ENCODE data around the gene GFER.
"Not testable (repeated sequence)": the region's sequence is repeated elsewhere in the genome, so short reads cannot be mapped to it uniquely, and the experiment has no call there.

GFER gene

DNA sequence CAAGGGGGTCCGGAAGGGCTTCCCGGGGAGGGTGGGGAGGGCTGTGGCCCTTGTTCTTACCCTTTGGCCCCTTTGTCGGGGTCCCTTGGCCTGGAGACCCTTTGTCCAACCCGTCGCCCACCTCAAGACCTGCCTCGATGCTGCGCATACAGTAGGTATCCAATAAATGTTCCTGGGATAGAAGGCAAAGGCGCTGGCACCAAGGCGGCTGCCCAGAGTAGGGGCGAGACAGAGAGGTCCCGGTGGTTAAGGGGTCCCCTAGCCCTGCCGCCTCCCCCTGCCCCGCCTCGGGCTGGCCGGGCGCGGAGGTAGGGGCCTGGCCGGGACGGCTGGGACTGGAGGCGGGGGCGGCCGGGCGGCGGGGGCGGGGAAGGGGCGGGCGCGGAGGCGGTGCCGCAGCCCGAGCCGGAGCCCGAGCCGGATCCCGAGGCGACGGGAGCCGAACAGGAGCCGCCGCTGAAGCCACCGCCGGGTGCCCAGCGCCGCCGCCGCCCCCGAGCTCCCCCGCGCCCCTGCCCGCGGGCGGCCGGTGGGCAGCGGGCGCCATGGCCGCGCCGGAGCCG is 42.5 kb downstream of the GFER start, which contains the start of gene NHERF2:
Gene NHERF2 (plus strand): TSS at position 442 of the 563 bp plus-strand sequence. CDS start 104 bp downstream, at position 546.
- no peak for DNase-seq (ENCODE audit: low read depth)

DNA sequence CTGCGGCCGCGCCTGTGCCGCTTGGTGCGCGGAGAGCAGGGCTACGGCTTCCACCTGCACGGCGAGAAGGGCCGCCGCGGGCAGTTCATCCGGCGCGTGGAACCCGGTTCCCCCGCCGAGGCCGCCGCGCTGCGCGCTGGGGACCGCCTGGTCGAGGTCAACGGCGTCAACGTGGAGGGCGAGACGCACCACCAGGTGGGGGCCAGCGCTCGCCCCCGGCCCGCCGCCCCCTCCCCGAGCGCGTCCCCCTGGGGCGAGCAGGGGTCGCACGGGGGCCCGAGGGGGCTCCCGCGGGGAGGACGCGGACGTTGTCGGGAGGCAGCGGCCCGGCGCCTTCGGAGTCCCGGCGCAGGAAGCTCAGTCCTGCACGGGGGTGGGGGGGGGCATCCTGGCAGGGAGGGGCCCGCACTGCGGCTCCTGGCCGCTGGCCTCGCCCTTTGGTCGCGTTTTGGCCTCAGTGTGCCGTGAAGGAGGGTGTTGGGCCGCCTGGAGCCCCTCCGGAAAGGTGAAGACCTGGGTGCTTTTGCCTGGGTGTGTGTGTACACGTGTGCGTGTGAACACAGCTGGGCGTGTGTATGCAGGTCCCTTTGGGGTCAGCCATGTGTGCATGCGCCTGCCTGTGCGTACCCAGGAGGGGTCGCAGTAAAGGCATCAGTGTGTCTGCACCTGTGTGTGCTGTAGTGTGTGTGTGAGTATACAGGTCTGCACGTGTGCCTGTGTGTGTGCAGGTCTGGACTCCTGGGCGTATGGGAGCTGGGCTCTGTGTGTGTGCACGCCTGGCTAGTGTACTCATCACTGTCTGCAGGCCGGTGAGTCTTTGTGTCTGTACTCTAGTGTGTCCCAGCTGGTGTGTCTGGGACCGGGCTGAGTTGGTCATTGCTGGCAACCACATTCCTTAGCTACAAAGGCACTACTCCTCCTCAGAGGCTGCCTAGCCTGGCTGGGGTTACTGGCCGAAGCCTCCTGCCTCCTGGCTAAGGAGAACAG is 43.3 kb downstream of the GFER start:
- DNase-seq (ENCODE audit: low read depth): no peak

DNA sequence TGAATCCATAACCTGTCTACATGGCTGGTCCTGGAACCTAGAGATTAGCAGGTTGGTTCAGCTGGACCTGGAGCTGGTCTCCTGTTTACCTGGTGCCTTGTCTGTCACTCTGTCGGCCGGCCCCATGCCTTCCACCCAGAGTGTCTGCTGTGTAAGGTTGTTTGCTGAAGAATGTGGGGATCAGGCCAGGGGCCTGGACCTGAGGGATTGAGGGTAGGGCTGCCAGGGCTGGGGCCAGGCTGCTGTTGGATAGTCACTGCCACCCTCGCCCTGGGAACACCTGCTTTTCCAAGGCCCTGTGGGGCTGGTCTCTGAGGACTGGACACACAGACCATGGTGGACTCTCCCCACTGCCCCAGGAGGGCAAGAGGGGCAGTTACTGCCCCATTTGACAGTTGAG is 44.2 kb downstream of the GFER start:
- no peak for DNase-seq (ENCODE audit: low read depth)

DNA sequence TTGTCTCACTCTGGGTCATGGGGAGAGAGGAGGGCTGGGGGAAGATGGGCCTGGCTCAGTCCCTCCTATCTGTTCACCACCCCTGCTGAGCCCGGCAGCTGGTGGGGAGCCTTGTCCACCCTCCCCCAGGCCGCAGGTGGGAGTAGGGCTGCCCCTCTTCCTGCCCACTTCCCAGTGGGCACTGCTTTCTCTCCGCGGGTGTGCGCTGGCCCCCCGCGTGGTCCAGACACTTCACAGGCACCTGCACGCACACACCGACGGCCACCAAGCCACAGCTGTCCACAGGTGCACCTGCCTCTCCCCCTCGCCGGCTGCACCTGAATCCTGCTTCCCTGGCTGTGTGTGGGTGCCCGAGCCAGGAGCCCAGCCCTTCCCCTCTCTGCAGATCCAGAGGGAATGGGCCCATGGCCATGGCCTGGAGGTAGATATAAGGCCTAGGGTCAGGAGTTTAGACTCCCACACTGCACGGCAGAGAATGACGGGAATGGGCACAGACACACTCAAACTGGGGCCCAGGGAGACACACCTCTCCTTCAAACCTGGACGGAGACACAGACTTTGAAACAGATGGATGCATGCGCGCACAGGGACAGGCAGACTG is 44.7 kb downstream of the GFER start:
- DNase-seq (ENCODE audit: low read depth): no peak

DNA sequence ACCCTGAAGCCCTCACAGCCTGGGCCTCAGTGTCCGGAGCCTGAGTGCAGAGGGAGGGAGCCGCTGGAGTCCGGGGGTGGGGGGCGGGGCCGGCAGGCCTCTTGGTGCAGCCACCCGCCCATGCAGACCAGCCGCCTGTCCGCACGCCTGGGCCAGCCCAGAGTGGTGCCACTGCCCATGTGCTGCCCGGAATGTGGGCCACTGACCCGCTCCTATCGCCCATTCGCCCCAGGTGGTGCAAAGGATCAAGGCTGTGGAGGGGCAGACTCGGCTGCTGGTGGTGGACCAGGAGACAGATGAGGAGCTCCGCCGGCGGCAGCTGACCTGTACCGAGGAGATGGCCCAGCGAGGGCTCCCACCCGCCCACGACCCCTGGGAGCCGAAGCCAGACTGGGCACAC is 45.4 kb downstream of the GFER start:
- no peak for DNase-seq (ENCODE audit: low read depth)

DNA sequence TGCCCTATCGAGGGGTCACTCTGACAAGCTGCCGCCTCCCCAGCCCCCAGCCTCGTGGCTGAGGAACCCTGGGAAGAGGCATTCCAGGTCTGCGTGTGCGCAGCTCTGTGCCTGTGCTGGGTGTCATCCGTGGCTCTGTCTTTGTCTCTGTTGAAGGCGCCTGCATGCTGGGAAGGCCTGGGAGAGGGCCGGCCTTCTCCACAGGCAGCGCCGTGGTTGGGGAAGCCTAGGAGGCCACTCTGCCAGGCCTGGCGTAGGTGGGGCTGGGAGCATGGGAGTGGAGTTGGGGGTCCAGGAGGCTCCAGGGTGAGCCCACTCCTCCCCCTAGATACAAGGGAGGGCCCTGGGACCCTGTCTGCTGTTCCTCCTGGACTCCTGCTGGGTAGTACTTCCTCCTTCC is 46.0 kb downstream of the GFER start:
- DNase-seq (ENCODE audit: low read depth): no peak

DNA sequence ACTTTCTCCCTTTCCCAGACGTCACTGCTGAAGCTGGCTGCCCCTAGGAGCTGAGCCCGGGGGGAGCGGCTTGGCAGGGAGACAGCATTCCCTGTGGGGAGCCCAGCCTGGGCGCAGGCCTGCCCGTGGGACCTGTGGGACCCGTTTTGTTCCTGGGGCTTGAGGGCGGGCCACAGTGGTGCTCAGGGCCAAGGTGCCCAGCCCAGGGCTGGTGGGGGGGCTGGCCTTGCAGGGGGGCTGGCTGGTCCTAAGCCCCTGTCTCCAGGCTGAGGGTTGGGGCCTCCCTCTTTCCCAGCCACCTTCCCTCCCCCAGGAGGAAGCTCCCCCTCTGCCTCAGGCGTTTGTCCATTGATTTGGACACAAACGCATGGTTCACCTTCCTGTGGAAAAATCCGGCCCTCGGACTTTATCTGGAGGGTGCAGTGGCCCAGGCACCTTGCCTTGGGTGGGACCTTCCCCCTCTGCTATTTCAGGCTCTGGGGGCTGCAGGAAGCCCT is 47.1 kb downstream of the GFER start:
- no peak for DNase-seq (ENCODE audit: low read depth)

DNA sequence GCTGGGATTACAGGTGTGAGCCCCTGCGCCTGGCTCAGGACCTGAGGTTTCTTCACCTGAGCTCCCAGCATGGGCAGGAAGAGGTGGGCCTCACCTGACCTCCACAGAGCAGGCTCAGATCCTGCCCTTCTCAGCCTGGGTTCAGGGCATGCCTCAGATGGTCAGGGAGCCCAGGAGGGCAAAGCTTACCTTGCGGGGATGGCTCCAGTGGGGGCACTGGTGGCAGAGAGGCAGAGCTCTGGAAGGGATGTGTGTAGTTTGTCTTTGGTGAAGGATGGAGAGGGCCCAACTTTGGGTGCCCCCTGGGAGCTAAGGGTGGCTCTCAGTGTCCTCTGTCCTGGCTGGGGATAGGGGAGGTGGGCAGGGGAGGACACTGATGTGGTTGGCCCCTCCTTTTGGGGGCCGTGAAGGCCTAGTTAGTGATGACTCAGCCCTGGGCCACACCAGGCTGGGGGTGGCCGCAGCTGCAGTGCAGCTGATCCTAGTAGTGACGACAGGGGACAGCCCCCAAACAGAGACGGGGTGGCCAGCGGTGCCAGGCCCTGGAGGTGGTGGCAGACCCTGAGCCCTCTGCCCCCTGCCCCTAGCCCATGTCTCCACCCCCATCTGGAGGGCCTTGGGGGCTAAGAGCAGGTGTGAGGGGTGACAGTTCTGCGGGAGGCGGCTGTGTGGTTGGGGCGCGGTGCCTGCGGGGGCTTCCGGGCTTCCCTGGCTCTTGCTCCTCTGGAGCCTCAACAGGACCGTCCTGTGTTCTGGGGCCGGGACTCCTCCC is 48.5 kb downstream of the GFER start:
- no peak for DNase-seq (ENCODE audit: low read depth)

DNA sequence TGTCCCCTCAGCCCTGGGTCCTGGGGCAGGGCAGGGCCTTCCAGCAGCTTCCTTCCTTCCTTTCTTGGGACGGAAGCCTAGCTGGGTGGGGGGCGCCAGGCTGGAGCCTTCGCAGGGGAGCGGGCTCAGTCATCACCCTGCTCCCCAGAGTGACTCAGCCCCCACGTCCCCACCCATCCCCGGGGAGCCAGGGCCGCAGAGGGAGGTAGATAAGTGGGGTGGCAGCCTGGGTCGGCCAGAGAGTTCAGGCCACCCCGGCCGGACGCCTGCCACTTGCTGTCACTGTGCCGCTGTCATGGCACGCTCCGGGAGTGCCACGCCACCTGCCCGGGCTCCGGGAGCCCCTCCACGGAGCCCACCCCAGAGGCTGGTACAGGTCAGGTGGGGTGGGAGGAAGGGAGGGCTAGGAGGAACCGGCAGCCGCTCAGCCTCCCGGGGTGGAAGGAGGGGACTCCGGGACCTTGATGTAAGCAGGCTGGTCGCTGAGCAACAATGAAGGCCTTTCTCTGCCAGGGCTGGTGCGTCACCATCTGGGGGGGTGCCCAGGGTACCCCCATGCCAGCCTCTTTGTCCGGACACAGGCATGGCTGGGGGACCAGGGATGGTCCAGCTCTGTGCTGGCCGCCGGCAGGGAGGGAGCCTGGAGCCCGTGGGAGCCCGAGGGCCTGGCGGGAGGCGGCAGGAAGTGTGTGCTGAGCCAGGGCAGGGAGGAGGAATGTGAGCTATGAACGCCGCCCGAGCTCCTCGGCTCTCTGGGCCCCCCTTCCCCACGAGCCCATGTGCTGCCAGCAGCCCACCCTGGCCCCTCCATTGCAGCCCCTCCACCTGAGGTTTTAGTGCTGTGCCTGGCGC is 49.3 kb downstream of the GFER start:
- DNase-seq (ENCODE audit: low read depth): no peak

DNA sequence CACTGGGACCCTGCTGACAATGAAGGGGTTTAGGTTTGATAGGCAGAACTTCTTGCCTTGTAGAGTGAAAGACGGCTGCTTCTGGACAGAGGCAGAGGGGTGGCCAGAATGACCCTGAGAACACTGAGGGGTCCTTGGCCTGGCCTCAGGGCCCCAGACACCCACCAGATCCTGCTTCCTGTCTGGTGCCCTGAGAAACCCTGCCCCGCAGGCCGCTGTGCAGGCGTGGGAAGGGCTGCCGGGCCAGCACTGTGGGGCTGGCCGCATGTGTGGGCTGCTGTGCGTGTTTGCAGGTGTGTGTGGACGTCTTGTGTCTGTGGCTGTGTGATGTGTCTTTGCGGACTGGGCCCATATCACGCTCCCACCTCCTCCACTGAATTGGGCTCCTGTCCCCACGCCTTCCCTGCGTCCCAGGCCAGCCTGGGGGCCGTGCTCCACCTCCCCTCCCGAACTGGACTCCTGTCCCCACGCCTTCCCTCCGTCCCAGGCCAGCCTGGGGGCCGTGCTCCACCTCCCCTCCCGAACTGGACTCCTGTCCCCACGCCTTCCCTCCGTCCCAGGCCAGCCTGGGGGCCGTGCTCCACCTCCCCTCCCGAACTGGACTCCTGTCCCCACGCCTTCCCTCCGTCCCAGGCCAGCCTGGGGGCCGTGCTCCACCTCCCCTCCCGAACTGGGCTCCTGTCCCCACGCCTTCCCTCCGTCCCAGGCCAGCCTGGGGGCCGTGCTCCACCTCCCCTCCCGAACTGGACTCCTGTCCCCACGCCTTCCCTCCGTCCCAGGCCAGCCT is 50.1 kb downstream of the GFER start:
- not testable (repeated sequence) for DNase-seq (ENCODE audit: low read depth)

DNA sequence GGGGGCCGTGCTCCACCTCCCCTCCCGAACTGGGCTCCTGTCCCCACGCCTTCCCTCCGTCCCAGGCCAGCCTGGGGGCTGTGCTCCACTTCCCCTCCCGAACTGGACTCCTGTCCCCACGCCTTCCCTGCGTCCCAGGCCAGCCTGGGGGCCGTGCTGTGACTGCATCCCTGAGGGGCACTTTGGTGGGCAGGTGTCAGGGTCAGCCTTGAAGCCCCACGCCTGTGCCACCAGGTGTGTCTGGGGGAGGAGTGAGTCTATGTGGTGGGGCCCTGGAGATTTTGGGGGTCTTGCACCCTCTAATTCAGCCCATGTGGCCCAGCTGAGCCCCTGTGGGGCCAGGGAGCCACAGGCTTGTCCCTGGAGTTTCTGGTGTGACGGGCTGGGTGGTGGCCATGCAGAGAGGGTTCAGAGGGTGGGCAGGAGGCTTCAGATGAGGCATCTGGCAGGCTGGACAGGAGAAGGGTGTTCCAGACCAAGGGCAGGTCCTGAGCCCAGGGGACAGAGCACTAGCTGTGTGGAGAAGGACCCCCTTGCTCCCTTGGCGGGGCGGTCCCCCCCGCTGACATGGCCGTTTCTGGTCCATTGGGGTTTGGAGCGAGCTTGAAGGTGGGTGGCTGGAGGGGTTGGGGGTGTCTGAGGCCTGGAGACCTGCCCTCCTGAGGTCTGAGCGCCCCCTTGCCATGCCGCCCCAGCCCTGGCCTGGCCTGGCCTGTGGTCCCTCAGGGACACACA is 50.9 kb downstream of the GFER start:
- DNase-seq (ENCODE audit: low read depth): no peak

DNA sequence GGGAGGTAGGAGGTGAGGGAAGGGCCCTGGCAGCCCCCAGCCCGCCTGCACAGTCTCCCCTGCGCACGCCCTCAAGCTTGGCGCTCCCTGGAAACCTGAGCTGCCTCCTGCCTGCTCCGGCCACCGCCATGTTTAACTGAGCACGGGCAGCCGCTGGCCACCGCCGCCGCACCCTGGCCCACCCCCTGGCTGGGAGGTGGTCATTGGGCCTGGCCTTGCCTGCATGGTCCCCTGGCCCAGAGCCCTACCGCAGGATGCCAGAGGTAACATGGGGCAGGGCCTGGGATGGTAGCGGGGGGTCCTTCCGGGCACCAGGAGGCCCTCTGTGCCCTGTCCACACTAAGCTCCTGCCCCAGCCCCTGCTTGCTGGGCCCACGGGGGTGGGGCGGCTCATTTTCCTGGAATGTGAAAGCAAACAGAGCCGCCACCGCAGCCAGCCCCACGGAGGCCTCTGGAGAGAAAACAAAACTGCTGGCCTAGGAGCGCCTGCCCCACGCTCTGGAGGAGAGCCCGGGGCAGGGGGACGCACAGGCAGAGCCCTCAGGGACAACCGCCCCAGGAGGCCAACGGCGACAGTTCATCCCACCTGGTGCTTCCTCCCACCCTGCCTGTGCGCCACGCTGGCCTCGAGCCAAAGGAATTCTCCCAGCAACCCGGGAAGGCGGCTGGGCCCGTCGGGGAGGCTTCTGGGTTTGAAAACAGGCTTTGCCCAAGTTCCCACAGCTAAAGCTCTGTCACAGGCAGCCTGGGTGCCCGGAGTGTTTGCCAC is 51.6 kb downstream of the GFER start:
- no peak for DNase-seq (ENCODE audit: low read depth)

DNA sequence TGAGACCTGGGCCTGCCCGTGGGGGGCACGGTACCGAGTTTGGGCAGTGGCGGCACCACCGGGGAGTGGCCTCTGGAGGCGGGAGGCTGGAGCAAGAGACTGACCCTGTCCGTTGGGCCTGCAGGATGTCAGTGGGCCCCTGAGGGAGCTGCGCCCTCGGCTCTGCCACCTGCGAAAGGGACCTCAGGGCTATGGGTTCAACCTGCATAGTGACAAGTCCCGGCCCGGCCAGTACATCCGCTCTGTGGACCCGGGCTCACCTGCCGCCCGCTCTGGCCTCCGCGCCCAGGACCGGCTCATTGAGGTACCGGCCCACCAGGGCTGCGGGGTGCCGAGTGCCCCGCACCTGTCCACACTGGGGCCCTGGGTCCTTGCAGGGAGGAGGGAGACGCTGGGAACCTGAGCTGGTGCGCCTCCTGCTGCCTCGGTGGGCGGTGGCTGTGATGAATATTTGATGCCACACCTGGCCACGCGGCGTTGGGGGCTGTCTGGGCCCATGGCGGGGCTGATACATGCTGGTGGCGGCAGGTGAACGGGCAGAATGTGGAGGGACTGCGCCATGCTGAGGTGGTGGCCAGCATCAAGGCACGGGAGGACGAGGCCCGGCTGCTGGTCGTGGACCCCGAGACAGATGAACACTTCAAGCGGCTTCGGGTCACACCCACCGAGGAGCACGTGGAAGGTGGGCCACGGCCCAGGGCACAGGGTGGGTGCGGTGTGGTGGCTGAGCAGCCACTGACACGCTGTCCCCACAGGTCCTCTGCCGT is 52.4 kb downstream of the GFER start:
- DNase-seq (ENCODE audit: low read depth): no peak

DNA sequence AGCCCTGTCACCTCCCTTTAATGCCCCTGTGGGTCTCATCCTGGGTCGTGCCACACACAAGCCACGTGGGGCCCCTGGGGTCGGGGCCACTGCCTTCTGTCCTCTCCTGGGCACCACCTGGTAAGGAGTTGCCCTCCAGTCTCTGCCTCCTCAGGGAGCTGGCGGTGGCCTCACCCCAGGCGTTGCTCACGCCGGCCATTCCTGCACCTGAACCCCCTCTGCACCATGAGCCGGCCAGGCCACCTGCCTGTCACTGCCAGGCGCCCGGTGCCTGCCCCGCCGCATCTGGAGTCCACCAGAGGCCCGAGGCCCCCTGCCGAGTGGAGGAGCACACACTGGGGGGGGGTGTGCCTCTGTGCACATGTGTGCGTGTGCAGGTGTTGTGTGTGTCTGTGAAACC is 53.1 kb downstream of the GFER start:
- no peak for DNase-seq (ENCODE audit: low read depth)

Measured in T follicular helper cell (primary cell).